Endothelial cell of umbilical vein (primary cell): ENCODE measurements around the gene NUDT12.

ENCODE experiments used
- CTCF ChIP-seq, 2 donors: IDR thresholded peaks; 1 replicate in 1 of 2; 2 replicates in 1 of 2; pipeline ENCODE4 v1.5.1; 2011; ENCODE audit warnings: low read length in 2 of 2, mild to moderate bottlenecking in 2 of 2, moderate library complexity in 2 of 2, control low read depth in 1 of 2, inconsistent platforms in 1 of 2, low read depth in 1 of 2; ENCODE audit not compliant: insufficient read depth in 1 of 2; ENCODE audit errors: extremely low read depth in 1 of 2
- EZH2 ChIP-seq: IDR thresholded peaks from 2 replicates; pipeline ENCODE4 v1.6.1; 2012; ENCODE audit warnings: borderline replicate concordance, low read depth, mild to moderate bottlenecking, moderate library complexity, low read length, inconsistent platforms; ENCODE audit not compliant: severe bottlenecking
- FOS ChIP-seq: IDR thresholded peaks from 2 replicates; pipeline ENCODE4 v1.6.1; 2011; ENCODE audit warnings: mild to moderate bottlenecking, low read length, moderate library complexity, borderline replicate concordance; ENCODE audit not compliant: insufficient read depth
- GATA2 ChIP-seq: IDR thresholded peaks from 2 replicates; pipeline ENCODE4 v1.7.0; 2011; ENCODE audit warnings: low read depth, mild to moderate bottlenecking, moderate library complexity, mixed read lengths, low read length; ENCODE audit not compliant: insufficient read length, insufficient read depth
- JUN ChIP-seq: IDR thresholded peaks from 2 replicates; pipeline ENCODE4 v1.6.1; 2011; ENCODE audit warnings: borderline replicate concordance, low read depth; ENCODE audit not compliant: insufficient read length, insufficient read depth
- MYC ChIP-seq: IDR thresholded peaks from one replicate; pipeline ENCODE4 v1.6.1; 2011; ENCODE audit warnings: mild to moderate bottlenecking, low read depth, low read length
- POLR2A ChIP-seq: IDR thresholded peaks from 2 replicates; pipeline ENCODE4 v1.6.1; 2012; ENCODE audit warnings: low read depth, mild to moderate bottlenecking, control low read depth, low read length
- POLR2AphosphoS5 ChIP-seq: IDR thresholded peaks from 2 replicates; pipeline ENCODE4 v1.6.1; 2012; ENCODE audit warnings: low read depth, mild to moderate bottlenecking, control low read depth, low read length, moderate library complexity; ENCODE audit not compliant: insufficient read depth
- TF ChIP-seq, protein P1 (sequence below): IDR thresholded peaks from 2 replicates; pipeline ENCODE4 v1.6.1; 2011; ENCODE audit not compliant: insufficient read depth, insufficient read length

GRCh38 chr5:103546858-103547257 lies 15.7 kb downstream of the NUDT12 start:
- TF ChIP-seq, protein P1, sequence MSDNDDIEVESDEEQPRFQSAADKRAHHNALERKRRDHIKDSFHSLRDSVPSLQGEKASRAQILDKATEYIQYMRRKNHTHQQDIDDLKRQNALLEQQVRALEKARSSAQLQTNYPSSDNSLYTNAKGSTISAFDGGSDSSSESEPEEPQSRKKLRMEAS, result no peak
- TF ChIP-seq CTCF (IDR thresholded peaks at IDR 0.05; ENCODE audit: extremely low read depth in 1 of 2, insufficient read depth in 1 of 2, low read depth in 1 of 2, low read length in 2 of 2) (no peak), POLR2AphosphoS5 (no peak), POLR2A (no peak), EZH2 (no peak), MYC (no peak), JUN (no peak), GATA2 (no peak), FOS (no peak)
